Right renal cortex interstitium (tissue), 3 donors: ENCODE measurements around the gene EPHB3. TPM values are rescaled to one million over a fixed set of nuclear protein-coding genes. Genes with fewer than 3 reads are reported as not detected.

ENCODE experiments used
- DNase-seq, 3 donors: peaks; one replicate each; pipeline ENCODE4 v3.0.0-alpha.2; 2013; ENCODE audit warnings: low read depth in 3 of 3, low spot score in 2 of 3
- polyA plus RNA-seq, 3 donors: library from polyadenylated mRNA; unstranded; fragments of 120-200 nt; gene quantifications; one replicate each; pipeline ENCODE4 v1.2.1, GENCODE V29; 2013; ENCODE audit not compliant: insufficient read length in 3 of 3

EPHB3 gene
- polyA plus RNA-seq, 3 donors = 25.8 to 29.2 (median 26.2) TPM

- DNase-seq = no peak
Observed at GRCh38 chr3:184542577-184542976, 19.0 kb upstream of the EPHB3 start.

- no peak for DNase-seq
Observed at GRCh38 chr3:184543256-184543655, 18.3 kb upstream of the EPHB3 start.

GRCh38 chr3:184543843-184544512, 17.6 kb upstream of the EPHB3 start:
- DNase-seq = peak; percentile 72 to 81 (median 78)

GRCh38 chr3:184544513-184544861, 17.1 kb upstream of the EPHB3 start:
- no peak for DNase-seq

- no peak for DNase-seq
Observed at GRCh38 chr3:184545769-184546168, 15.8 kb upstream of the EPHB3 start.

GRCh38 chr3:184546252-184546651, 15.3 kb upstream of the EPHB3 start:
- DNase-seq = no peak

GRCh38 chr3:184549796-184550577, 11.6 kb upstream of the EPHB3 start:
- DNase-seq = no peak

GRCh38 chr3:184551103-184551502, 10.5 kb upstream of the EPHB3 start:
- DNase-seq = no peak

- DNase-seq = no peak
Observed at GRCh38 chr3:184551614-184552256, 9.8 kb upstream of the EPHB3 start.

- DNase-seq = no peak
Observed at GRCh38 chr3:184552296-184552695, 9.3 kb upstream of the EPHB3 start.

- no peak for DNase-seq
Observed at GRCh38 chr3:184552863-184553262, 8.7 kb upstream of the EPHB3 start.

- no peak for DNase-seq
Observed at GRCh38 chr3:184553385-184553784, 8.2 kb upstream of the EPHB3 start.

GRCh38 chr3:184554461-184554860, 7.1 kb upstream of the EPHB3 start:
- no peak for DNase-seq

- DNase-seq = no peak
Observed at GRCh38 chr3:184556582-184557347, 4.8 kb upstream of the EPHB3 start.

- no peak for DNase-seq
Observed at GRCh38 chr3:184557348-184557950, 4.1 kb upstream of the EPHB3 start.

GRCh38 chr3:184558726-184559125, 2.9 kb upstream of the EPHB3 start:
- DNase-seq = no peak

GRCh38 chr3:184559336-184559735, 2.2 kb upstream of the EPHB3 start:
- no peak for DNase-seq

GRCh38 chr3:184560531-184560930, 1.1 kb upstream of the EPHB3 start:
- DNase-seq = no peak

- DNase-seq = no peak
Observed at GRCh38 chr3:184561913-184562877, 610 bp downstream of the EPHB3 start.
